ENCODE data around the gene ALS2.

DNA sequence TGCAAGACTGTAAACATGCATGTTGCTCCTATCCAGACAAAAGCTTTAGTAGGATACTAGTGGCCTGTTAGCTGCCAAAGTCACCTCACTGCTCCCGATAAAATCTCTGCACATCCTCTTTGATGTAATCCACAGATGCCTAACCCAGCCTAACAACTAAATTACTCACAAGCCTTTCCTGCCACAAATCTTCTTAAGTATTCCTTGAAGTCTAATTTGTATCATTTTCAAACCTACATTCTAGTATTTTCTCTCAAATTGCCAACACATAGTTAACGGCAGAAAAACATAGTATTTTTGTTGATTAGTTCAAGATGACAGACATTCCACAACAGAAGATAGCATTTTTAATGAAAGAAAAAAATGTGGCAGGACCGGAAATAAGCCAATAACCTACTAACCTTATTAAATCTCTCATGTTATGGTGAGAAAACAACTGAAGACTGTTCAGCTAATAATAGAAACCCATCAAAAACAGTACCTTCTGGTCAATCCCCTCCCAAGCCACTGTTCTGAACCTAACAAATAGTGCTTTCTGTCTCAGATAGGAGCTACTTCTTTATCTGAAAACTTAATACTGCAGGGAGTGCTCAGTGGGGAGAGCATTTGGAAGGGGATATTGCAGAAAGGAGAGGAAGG lies 82.0 kb downstream of the ALS2 start, which contains the start of gene MPP4:
- TF ChIP-seq, protein P1, sequence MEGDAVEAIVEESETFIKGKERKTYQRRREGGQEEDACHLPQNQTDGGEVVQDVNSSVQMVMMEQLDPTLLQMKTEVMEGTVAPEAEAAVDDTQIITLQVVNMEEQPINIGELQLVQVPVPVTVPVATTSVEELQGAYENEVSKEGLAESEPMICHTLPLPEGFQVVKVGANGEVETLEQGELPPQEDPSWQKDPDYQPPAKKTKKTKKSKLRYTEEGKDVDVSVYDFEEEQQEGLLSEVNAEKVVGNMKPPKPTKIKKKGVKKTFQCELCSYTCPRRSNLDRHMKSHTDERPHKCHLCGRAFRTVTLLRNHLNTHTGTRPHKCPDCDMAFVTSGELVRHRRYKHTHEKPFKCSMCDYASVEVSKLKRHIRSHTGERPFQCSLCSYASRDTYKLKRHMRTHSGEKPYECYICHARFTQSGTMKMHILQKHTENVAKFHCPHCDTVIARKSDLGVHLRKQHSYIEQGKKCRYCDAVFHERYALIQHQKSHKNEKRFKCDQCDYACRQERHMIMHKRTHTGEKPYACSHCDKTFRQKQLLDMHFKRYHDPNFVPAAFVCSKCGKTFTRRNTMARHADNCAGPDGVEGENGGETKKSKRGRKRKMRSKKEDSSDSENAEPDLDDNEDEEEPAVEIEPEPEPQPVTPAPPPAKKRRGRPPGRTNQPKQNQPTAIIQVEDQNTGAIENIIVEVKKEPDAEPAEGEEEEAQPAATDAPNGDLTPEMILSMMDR (conservative IDR thresholded peaks at IDR 0.05; ENCODE audit: low read length) = no peak
- TF ChIP-seq EZH2phosphoT487 (IDR thresholded peaks at IDR 0.05; ENCODE audit: borderline replicate concordance, low read depth, low read length) = no peak
